Mesendoderm (in vitro differentiated cells): ENCODE measurements around the gene SERP2.

Experiments used
- DNase-seq: peaks from one replicate; pipeline ENCODE4 v3.0.0; 2013
- H2AK5ac ChIP-seq: 2 replicates; pipeline ENCODE4 v1.6.1; 2013; ENCODE audit warnings: low read length, inconsistent platforms
- H2BK120ac ChIP-seq: 2 replicates; pipeline ENCODE4 v1.6.1; 2013; ENCODE audit warnings: low read depth, mild to moderate bottlenecking, low read length, moderate library complexity, mixed read lengths
- H2BK15ac ChIP-seq: replicated peaks from 2 replicates; pipeline ENCODE4 v1.6.1; 2013; ENCODE audit warnings: low read depth, mild to moderate bottlenecking, moderate library complexity
- H2BK5ac ChIP-seq: 2 replicates; pipeline ENCODE4 v1.6.1; 2013; ENCODE audit warnings: low read length, inconsistent platforms
- H3K18ac ChIP-seq: 2 replicates; pipeline ENCODE4 v1.6.1; 2013; ENCODE audit warnings: mild to moderate bottlenecking, low read length, mixed read lengths
- H3K23ac ChIP-seq: one replicate; pipeline ENCODE4 v1.6.1; 2013; ENCODE audit warnings: low read length
- H3K27ac ChIP-seq: 2 replicates; pipeline ENCODE4 v1.5.1; 2013; ENCODE audit warnings: low read depth, mild to moderate bottlenecking, inconsistent platforms, low read length, moderate library complexity
- H3K27me3 ChIP-seq: 2 replicates; pipeline ENCODE4 v1.6.1; 2013; ENCODE audit warnings: low read length, control low read depth, mild to moderate bottlenecking, inconsistent platforms; ENCODE audit not compliant: insufficient read depth, poor library complexity
- H3K36me3 ChIP-seq: 2 replicates; pipeline ENCODE4 v1.6.1; 2013; ENCODE audit warnings: low read length, inconsistent platforms; ENCODE audit not compliant: control insufficient read depth, insufficient read depth
- H3K4ac ChIP-seq: one replicate; pipeline ENCODE4 v1.6.1; 2013; ENCODE audit warnings: low read depth, mild to moderate bottlenecking, low read length, moderate library complexity
- H3K4me1 ChIP-seq: 2 replicates; pipeline ENCODE4 v1.6.1; 2013; ENCODE audit warnings: low read depth, low read length, inconsistent platforms; ENCODE audit not compliant: control insufficient read depth
- H3K4me2 ChIP-seq: 2 replicates; pipeline ENCODE4 v1.6.1; 2013; ENCODE audit warnings: low read length
- H3K4me3 ChIP-seq: 2 replicates; pipeline ENCODE4 v1.5.1; 2013; ENCODE audit warnings: mild to moderate bottlenecking, low read length
- H3K56ac ChIP-seq: one replicate; pipeline ENCODE4 v1.6.1; 2013; ENCODE audit warnings: low read length
- H3K79me1 ChIP-seq: 2 replicates; pipeline ENCODE4 v1.6.1; 2013; ENCODE audit warnings: low read length, inconsistent platforms
- H3K79me2 ChIP-seq: 2 replicates; pipeline ENCODE4 v1.6.1; 2013; ENCODE audit warnings: mild to moderate bottlenecking, low read length; ENCODE audit not compliant: control insufficient read depth, insufficient read depth
- H3K9ac ChIP-seq: 2 replicates; pipeline ENCODE4 v1.6.1; 2013; ENCODE audit warnings: low read length, inconsistent platforms
- H4K5ac ChIP-seq: one replicate; pipeline ENCODE4 v1.6.1; 2013; ENCODE audit warnings: low read length
- H4K8ac ChIP-seq: one replicate; pipeline ENCODE4 v1.6.1; 2013; ENCODE audit warnings: low read depth, mild to moderate bottlenecking, control low read depth, low read length, moderate library complexity
- WGBS: extraction: QIAGEN DNeasy Blood & Tissue Kit; methylation state at CpG from one replicate; pipeline ENCODE4 v1.1.7; 2013; ENCODE audit warnings: low lambda C conversion rate, missing lambda C conversion rate; ENCODE audit not compliant: insufficient coverage; ENCODE audit errors: extremely low coverage; 5-methylcytosine and 5-hydroxymethylcytosine counted together

SERP2 gene

GRCh38 chr13:44437356-44438233 is 64.0 kb downstream of the SERP2 start:
- Histone ChIP-seq H4K5ac (no peak overlapping the region), H3K23ac (no peak overlapping the region), H3K4me2 (no peak overlapping the region), H4K8ac (no peak overlapping the region), H3K4ac (no peak overlapping the region), H2BK15ac (no peak overlapping the region), H3K56ac (no peak overlapping the region), H2BK5ac (no peak overlapping the region), H3K18ac (no peak overlapping the region), H3K79me2 (peaks cover 18% of the 10 kb centered on the region), H3K9ac (peak overlapping the region; percentile 22), H3K4me3 (no peak overlapping the region), H3K27ac (no peak overlapping the region), H3K27me3 (no peaks in the 10 kb centered on the region), H3K36me3 (peaks cover 5% of the 10 kb centered on the region), H2AK5ac (no peak overlapping the region), H2BK120ac (no peak overlapping the region), H3K79me1 (peaks cover 12% of the 10 kb centered on the region), H3K4me1 (peaks cover 2% of the 10 kb centered on the region)
- no CpG with 5 or more reads among the region's 5 CpGs for WGBS
- peak; percentile 65 for DNase-seq

GRCh38 chr13:44438234-44438579 is 64.6 kb downstream of the SERP2 start:
- no peak overlapping the region for H4K5ac ChIP-seq
- peaks cover 18% of the 10 kb centered on the region for H3K79me2 ChIP-seq
- no peak overlapping the region for H2BK120ac ChIP-seq
- H3K56ac ChIP-seq = no peak overlapping the region
- no peak overlapping the region for H3K4me3 ChIP-seq
- H3K4me1 ChIP-seq = peaks cover 2% of the 10 kb centered on the region
- no peak overlapping the region for H2BK15ac ChIP-seq
- no peak for DNase-seq
- H2BK5ac ChIP-seq = no peak overlapping the region
- H3K4ac ChIP-seq = no peak overlapping the region
- no CpG with 5 or more reads among the region's 3 CpGs for WGBS
- no peak overlapping the region for H3K23ac ChIP-seq
- H4K8ac ChIP-seq = no peak overlapping the region
- H3K18ac ChIP-seq = no peak overlapping the region
- H2AK5ac ChIP-seq = no peak overlapping the region
- no peak overlapping the region for H3K9ac ChIP-seq
- H3K27me3 ChIP-seq = no peaks in the 10 kb centered on the region
- peaks cover 12% of the 10 kb centered on the region for H3K79me1 ChIP-seq
- no peak overlapping the region for H3K27ac ChIP-seq
- peaks cover 5% of the 10 kb centered on the region for H3K36me3 ChIP-seq
- no peak overlapping the region for H3K4me2 ChIP-seq

DNA sequence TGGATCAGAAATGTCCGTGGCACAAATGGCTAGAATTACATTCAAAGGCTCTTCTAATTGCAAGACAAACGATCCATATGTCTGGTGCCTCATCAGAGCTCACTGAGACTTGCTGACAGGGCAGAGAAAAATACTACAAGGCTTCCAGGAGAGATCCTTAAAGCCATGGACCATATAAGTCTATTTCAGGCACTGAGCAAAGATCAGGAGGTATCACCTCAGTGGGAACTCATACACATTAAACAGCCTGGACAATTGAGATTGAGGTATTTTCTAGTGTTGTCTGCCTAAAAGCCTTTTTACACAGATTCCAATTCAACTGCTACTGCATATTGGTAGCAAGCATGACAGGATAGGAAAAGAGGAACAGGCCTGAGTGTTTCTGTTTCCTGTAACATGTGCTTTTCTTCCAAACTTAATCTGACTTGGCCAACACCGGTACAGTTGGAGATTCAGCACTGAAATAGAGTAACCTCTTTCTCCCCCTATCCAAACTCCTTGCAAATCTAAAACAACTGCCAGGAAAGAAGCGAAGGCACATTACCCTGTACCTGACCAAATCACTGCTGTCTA is 65.9 kb downstream of the SERP2 start:
- H3K27me3 ChIP-seq = no peaks in the 10 kb centered on the region
- no peaks in the 10 kb centered on the region for H3K36me3 ChIP-seq
- H2AK5ac ChIP-seq = no peak overlapping the region
- H4K5ac ChIP-seq = no peak overlapping the region
- no peaks in the 10 kb centered on the region for H3K4me1 ChIP-seq
- peaks cover 12% of the 10 kb centered on the region for H3K79me2 ChIP-seq
- no peak overlapping the region for H2BK5ac ChIP-seq
- no peak overlapping the region for H3K27ac ChIP-seq
- H2BK15ac ChIP-seq = no peak overlapping the region
- no peak overlapping the region for H3K56ac ChIP-seq
- no peak overlapping the region for H4K8ac ChIP-seq
- peaks cover 5% of the 10 kb centered on the region for H3K79me1 ChIP-seq
- no CpG with 5 or more reads among the region's 4 CpGs for WGBS
- H3K18ac ChIP-seq = no peak overlapping the region
- H3K4ac ChIP-seq = no peak overlapping the region
- DNase-seq = no peak
- no peak overlapping the region for H2BK120ac ChIP-seq
- H3K4me3 ChIP-seq = no peak overlapping the region
- H3K4me2 ChIP-seq = no peak overlapping the region
- no peak overlapping the region for H3K23ac ChIP-seq
- no peak overlapping the region for H3K9ac ChIP-seq

GRCh38 chr13:44440046-44440608 is 66.5 kb downstream of the SERP2 start:
- no peak overlapping the region for H2BK5ac ChIP-seq
- H4K8ac ChIP-seq = no peak overlapping the region
- H3K18ac ChIP-seq = no peak overlapping the region
- no peaks in the 10 kb centered on the region for H3K36me3 ChIP-seq
- H4K5ac ChIP-seq = no peak overlapping the region
- no peaks in the 10 kb centered on the region for H3K27me3 ChIP-seq
- peaks cover 4% of the 10 kb centered on the region for H3K79me1 ChIP-seq
- WGBS = no CpG with 5 or more reads among the region's 10 CpGs
- peak overlapping the region; percentile 78 for H2BK120ac ChIP-seq
- H3K4ac ChIP-seq = no peak overlapping the region
- no peak overlapping the region for H3K4me3 ChIP-seq
- H3K23ac ChIP-seq = no peak overlapping the region
- no peaks in the 10 kb centered on the region for H3K4me1 ChIP-seq
- no peak overlapping the region for H3K27ac ChIP-seq
- H3K9ac ChIP-seq = no peak overlapping the region
- H3K79me2 ChIP-seq = peaks cover 11% of the 10 kb centered on the region
- no peak overlapping the region for H2BK15ac ChIP-seq
- DNase-seq = no peak
- H3K56ac ChIP-seq = no peak overlapping the region
- no peak overlapping the region for H3K4me2 ChIP-seq
- no peak overlapping the region for H2AK5ac ChIP-seq
